ENCODE results near the gene HACE1.

DNA sequence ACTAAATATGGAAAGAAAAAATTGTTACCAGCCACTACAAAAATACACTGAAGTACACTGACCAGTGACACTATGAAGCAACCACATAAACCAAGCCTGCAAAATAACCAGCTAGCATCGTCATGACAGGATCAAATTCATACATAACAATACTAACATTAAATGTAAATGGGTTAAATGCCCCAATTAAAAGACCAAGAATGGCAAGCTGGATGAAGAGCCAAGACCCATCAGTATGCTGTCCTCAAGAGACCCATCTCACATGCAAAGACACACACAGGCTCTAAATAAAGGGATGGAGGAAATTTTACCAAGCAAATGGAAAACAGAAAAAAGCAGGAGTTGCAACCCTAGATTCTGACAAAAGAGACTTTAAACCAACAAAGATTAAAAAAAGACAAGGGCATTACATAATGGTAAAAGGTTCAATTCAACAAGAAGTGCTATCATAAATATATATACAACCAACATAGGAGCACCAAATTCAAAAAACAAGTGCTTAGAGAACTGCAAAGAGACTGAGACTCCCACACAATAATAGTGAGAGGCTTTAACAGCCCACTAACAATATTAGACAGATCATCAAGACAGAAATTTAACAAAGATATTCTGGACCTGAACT lies 104.8 kb downstream of the HACE1 start:
- TF ChIP-seq CTCF (IDR thresholded peaks at IDR 0.05) (no peak), POLR2AphosphoS5 (IDR thresholded peaks at IDR 0.05; ENCODE audit: low read depth, low read length) (no peak)
